Stimulated activated CD4-positive, alpha-beta T cell treated with anti-CD3 and anti-CD28 coated beads, Interleukin-2, amount 100 ng/mL, for 24 hours (primary cell): ENCODE results near the gene LMF2.
"Not testable (repeated sequence)": the region's sequence is repeated elsewhere in the genome, so short reads cannot be mapped to it uniquely, and the experiment has no call there.

Experiments
- DNase-seq, 2 donors: peaks; one replicate each; pipeline ENCODE4 v3.0.0-alpha.2; 2020

Gene LMF2

DNA sequence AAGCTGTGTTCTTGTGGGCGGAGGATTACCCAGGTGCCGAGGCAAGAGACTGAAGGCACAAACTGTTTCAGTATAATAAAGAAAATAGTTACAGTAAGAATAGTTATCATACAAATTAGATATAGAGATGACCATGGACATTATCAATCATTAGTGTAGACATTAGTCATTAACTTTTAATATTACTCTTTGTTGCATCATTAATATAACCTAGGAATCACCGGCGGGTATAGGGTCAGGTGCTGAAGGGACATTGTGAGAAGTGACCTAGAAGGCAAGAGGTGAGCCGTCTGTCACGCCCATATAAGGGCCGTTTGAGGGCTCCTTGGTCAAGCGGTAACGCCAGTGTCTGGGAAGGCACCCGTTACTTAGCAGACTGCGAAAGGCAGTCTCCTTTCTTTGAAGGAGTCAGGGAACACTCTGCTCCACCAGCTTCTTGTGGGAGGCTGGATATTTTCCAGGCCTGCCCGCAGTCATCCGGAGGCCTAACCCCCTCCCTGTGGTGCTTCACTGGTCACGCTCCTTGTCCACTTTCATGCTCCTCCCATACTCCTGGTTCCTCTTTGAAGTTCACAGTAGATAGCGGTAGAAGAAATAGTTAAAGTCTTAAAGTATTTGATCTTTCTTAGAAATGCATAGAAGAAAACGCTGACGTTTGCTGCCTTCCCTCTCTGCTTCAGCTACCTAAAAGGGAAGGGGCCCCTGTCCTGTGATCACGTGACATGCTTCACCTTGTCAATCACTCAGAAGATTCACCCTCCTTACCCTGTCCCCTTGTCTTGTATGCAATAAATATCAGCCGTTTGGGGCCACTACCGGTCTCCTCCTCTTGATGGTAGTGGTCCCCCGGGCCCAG lies 26.6 kb upstream of the LMF2 start:
- DNase-seq = not testable (repeated sequence)

GRCh38 chr22:50532824-50533796 lies 25.6 kb upstream of the LMF2 start:
- no peak for DNase-seq

GRCh38 chr22:50531962-50532674 lies 24.6 kb upstream of the LMF2 start:
- DNase-seq = peak in 1 of 2 donors; percentile 50

- peak; percentile 74 to 78 for DNase-seq
Observed at GRCh38 chr22:50531546-50531961, 24.1 kb upstream of the LMF2 start.

GRCh38 chr22:50530877-50531545 lies 23.5 kb upstream of the LMF2 start:
- DNase-seq = peak; percentile 85 to 87

DNA sequence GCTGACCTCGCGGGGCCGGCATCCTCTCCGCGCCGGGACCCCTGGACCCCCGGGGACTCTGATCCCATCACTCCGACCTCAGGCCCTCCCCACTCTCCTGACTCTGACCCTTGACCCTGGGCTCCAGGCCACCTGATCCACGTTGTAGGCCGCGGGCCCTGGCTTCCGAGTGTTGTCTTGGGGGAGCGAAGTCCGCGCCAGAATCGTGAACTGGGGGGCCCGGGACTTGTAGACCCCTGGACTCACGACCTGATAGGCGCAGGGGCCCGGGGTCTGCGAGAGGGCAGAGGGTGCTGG lies 23.0 kb upstream of the LMF2 start:
- no peak for DNase-seq

GRCh38 chr22:50529897-50530579 lies 22.5 kb upstream of the LMF2 start, which contains the start of gene TYMP:
TYMP (minus strand) TSS chr22:50530012; CDS start chr22:50529709, 303 bp downstream.
- peak; percentile 73 to 81 for DNase-seq

DNA sequence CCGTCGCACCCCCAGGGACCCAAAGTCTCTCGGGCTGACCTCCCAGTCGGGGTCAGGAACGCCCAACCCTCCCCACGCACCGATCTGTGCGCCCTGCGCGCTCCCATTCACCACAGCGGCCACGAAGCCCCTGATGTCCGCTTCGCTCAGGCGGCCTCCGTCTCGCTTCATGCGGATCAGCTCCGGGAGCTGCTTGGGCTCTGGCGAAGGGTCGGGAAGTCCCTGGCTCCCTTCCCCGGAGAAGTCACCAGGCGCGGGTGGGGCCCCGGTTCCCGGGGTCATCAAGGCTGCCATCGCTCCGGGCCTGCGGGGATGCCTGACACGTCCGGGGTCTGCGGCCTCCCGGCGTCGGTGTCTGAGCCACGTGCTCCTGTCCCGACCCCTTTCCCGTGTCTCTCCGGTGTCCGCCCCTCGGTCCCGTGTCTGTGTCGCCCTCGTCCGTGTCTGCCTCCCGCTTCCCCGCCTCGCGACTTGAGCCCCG lies 22.0 kb upstream of the LMF2 start:
- DNase-seq = no peak

DNA sequence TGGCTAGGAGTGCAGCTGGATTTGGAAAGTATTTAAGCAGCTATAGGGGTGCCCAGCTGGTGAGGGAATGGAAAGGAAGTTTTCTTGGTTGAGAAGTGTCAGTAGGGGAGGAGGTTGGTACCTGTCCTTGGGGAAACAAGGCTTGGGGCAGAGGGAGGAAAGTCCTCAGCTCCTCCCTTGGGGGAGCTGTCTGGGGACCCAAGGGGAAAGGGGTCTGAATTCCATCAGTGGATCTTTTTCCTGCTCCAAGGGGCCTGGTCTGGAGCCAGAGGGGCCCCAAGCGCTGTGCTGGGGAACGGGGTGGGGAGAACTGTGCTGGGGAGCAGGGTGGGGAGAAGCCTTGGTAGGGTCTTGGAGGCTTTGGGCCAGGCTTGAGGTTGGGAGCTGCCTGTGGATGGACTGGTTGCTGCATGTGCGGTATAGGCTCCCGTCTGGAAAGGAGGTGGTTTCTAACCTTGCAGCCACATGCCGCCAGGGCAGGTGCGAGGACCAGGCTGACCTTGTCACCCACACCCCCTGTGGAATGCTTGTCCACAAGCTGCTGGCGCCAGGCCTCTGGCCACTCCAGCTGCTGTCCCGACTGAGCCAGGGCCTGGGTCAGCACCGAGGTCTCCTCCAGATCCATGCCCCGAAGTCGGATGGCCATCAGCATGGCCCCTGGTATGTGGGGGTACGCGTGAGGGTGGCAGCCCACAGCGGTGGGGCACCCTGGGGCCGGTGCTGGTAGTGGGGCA lies 21.3 kb upstream of the LMF2 start:
- DNase-seq = no peak

DNA sequence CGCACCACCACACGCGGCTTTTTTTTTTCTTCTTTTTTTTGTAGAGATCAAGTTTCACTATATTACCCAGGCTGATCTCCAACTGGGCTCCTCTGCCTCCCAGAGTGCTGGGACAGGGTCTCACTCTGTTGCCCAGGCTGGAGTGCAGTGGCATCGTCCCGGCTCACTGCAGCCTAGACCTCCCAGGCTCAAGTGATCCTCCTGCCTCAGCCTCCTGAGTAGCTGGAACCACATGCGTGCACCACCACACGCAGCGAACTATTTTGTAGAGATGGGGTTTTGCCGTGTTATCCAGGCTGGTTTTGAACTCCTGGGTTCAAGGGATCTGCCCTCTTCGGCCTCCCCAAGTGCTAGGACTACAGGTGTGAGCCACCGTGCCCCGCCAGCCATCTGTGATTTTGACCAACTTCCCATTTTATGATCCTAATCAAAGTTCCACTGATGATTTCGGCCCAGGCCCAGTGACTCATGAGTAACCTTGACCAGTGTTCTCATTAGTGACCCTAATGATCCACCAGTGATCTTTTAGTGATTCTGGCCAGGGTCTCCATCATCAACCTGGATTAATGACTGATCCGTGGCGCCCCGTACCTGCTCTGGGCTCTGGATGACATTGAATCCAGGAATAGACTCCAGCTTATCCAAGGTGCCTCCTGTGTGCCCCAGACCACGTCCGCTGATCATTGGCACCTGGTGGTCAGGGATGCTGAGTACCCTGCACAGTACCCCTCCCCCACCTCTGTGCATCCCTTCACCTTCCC lies 20.6 kb upstream of the LMF2 start:
- no peak for DNase-seq

- peak; percentile 56 to 63 for DNase-seq
Observed at GRCh38 chr22:50526834-50527801, 19.6 kb upstream of the LMF2 start.

DNA sequence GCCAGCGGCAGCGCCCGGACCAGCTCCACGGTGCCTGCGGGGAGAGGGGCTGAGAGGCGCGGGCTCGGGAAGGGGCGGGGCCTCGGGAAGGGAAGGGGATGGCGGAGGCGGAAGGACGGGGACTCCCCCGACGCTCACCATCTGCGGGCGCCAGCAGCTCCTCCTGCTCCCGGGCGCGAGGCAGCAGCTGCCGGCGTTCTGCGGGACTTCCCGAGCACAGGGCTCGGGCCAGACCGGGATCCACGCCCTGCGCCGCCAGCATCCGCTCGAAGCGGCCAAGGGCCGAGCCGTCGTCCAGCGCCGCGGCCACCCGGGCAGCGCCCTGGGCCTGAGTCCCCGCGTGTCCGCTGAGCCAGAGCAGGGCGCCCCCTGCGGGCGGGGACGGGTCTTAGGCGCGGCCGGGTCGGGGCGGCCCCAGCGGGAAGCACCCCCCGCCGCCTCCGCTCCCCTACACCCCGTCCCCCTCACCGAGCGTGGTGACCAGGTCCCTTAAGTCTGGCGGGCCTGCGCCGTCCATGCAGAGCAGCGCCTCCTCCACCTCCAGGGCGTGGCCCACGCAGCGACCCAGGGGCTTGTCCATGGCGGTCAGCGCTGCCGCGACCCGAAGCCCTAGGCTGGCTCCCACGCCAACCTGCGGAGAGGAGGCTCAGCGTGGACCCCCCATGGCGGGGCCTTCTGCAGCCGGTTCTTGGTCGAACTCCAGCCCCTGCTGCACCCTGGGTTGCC lies 18.8 kb upstream of the LMF2 start:
- DNase-seq = peak; percentile 84 to 92

DNA sequence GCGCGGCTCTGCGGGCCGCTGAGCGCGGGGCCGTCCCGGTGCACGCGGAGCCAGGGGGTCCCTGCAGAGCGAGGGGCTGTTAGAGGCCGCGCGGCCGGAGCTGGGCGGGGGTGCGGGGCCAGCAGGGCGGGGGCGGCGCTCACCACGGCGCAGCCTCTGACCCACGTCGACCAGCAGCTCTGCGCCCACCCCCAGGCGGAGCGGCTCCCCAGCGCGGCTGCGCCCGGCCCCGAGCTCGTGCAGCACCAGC lies 18.3 kb upstream of the LMF2 start:
- no peak for DNase-seq

DNA sequence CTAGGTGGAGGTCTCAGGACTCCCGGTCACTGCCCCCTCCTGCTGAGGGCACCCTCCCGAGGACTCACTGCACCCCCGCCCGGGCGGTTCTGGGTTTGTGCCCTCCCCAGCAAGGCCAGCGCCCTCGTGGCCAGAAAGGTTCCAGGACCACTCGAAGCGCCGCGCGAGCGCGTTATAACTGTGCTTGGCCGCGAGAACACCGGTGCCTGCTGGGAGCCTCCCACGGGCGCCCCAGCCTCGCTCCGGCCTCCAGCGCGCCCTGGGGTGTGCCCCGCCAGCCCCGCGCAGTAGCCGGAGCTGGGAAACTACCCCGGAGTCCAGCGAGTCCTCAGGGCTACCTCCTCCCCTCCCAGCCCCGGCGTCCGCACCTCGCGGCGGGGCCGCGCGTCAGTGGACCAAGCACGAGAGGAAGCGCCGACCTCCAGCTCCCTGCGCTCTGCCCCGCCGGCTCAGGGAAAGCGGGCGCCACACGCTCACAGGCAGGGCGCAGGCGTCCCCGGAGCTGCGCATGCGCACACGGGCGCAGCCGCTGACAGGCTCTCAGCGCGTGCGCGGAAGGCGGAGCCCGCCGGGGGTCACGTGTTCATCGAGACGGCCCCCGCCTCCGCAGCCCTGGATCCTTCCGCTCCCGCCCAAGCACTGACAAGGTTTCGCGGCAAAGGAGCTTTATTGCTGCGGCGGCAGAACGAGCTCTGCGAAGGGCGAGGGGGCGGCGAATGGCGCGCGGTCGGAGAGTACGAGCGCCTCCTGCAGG lies 17.8 kb upstream of the LMF2 start, which contains the start of gene SCO2:
TSS of gene SCO2 (minus strand) at position 495 of the 754 bp plus-strand sequence. CDS start 1,187 bp downstream, outside the sequence.
- DNase-seq = peak; percentile 98 to 99

GRCh38 chr22:50524676-50525103 lies 17.2 kb upstream of the LMF2 start:
- no peak for DNase-seq

DNA sequence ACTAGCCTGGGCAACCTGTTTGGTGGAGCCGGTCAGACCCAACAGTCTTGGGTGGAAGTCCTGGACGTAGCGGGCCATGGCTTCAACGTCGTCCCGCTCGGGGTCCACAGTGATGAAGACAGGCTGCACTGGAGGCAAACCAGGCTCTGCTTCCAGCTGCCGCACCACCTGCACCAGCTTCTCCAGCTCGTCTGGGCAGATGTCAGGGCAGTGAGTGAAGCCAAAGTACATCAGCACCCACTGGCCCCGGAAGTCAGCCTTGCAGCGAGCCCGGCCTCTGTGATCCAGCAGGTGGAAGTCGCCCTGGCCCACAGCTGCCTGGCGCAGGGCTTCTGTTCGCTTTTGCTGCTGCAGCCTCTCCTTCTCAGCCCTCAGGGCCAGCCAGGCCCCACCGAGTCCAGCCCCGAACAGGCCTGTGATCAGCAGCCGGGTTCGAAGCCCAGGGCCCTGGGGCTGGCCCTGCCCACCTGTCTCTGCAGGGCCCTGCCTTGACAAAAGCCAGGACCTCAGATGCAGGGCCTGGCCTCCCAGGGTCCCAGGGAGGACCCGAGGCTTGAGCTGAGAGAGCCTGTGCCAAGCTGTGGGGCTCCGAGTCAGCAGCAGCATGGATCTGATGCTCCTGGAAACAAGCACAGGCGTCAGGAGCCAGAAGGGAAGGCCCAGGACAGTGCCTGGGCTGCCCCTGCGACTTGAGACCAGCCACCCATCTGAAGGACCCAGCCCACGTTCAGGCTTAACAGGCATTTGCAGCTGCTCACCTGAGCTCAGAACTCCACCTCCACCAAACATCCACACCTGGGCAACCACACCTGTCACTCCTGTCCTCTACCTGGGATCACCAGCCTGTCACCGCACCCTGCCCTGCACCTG lies 16.5 kb upstream of the LMF2 start:
- no peak for DNase-seq

DNA sequence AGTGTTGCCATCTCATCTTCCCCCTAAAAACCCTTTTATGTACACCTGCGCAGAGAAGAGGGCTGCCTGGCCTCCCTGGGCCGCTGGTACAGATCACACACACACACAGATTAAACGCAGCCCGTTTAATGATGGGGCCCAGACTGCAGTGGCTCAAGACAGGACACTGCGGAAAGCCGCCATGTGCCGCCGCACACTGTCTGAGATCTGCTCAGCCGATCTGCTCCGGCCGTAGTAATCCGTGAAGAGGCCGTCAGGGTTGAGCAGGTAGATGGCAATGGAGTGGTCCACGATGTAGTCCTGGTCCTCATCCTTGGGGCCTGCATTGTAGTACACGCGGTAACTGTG lies 15.9 kb upstream of the LMF2 start:
- no peak for DNase-seq
